Upper lobe of left lung (tissue), 6 donors: ENCODE data around the gene EGFR. TPM values are rescaled to one million over a fixed set of nuclear protein-coding genes. Genes with fewer than 3 reads are reported as not detected.

Source experiments
- ATAC-seq, 2 donors: fragments of 200-7000 bp; cut with Tn5 transposase; one replicate each; pipeline ENCODE4 v1.9.1; 2022; ENCODE audit warnings: mild to moderate bottlenecking in 2 of 2, moderate library complexity in 2 of 2; ENCODE audit not compliant: low FRiP score in 2 of 2
- DNase-seq, 2 donors: peaks; one replicate each; pipeline ENCODE4 v3.0.0-alpha.2; 2019 to 2020
- H3K27ac ChIP-seq, 4 donors: fragments of 200-600 bp; sonication (generic); one replicate each; pipeline ENCODE4 v1.5.1; 2016 to 2019
- H3K27me3 ChIP-seq, 4 donors: fragments of 200-600 bp; sonication (generic); one replicate each; pipeline ENCODE4 v1.5.1; 2017 to 2019
- H3K36me3 ChIP-seq, 4 donors: fragments of 200-600 bp; sonication (generic); one replicate each; pipeline ENCODE4 v1.5.1; 2016 to 2019
- H3K4me1 ChIP-seq, 4 donors: fragments of 200-600 bp; sonication (generic); one replicate each; pipeline ENCODE4 v1.5.1; 2018 to 2019
- H3K4me3 ChIP-seq, 4 donors: fragments of 200-600 bp; sonication (generic); one replicate each; pipeline ENCODE4 v1.5.1; 2017 to 2019; ENCODE audit warnings: mild to moderate bottlenecking in 2 of 4, moderate library complexity in 1 of 4
- H3K9me3 ChIP-seq, 4 donors: fragments of 200-600 bp; sonication (generic); one replicate each; pipeline ENCODE4 v1.5.1; 2018 to 2019
- EP300 ChIP-seq, 4 donors: sonication (generic); formaldehyde crosslinking; IDR thresholded peaks; one replicate each; pipeline ENCODE4 v1.5.1; 2017; ENCODE audit warnings: antibody characterized with exemption in 4 of 4, control low read depth in 2 of 4
- POLR2A ChIP-seq, 4 donors: fragments of 450-650 bp; IDR thresholded peaks; one replicate each; pipeline ENCODE4 v1.5.1; 2016 to 2017; ENCODE audit warnings: antibody characterized with exemption in 4 of 4, mild to moderate bottlenecking in 2 of 4
- POLR2AphosphoS5 ChIP-seq, 2 donors: sonication (generic); formaldehyde crosslinking; IDR thresholded peaks; one replicate each; pipeline ENCODE4 v1.5.1; 2017; ENCODE audit warnings: antibody characterized with exemption in 2 of 2
- WGBS, 2 donors: methylation state at CpG; one replicate each; pipeline ENCODE4 v1.1.5; 2017 to 2018; 5-methylcytosine and 5-hydroxymethylcytosine counted together
- total RNA-seq, 6 donors: library from RNA; depleted of rRNA in 4 of 6; stranded (reverse); fragments of >200 nt in 4 of 6; gene quantifications; one replicate each; pipeline versions ENCODE4 v1.1.0 to v1.2.1, GENCODE V29; 2016 to 2021
- TF ChIP-seq, protein P1 (sequence below), 6 experiments: fragments of 450-650 bp in 4 of 6; fragments of 200-600 bp in 2 of 6; sonication (generic) in 2 of 6; IDR thresholded peaks; one replicate each; pipeline ENCODE4 v1.5.1; 2016 to 2019; ENCODE audit warnings: antibody characterized with exemption in 6 of 6
- donor health status: DM: no; HTN: no; CAD: no; lungs with moderate emphysema.
- donor health status: DM: no; HTN: yes; CAD: no; lungs with severe emphysema.

The EGFR gene
- total RNA-seq, 6 donors from 2014 or later = 58.7 to 110 (median 93.2) TPM

DNA sequence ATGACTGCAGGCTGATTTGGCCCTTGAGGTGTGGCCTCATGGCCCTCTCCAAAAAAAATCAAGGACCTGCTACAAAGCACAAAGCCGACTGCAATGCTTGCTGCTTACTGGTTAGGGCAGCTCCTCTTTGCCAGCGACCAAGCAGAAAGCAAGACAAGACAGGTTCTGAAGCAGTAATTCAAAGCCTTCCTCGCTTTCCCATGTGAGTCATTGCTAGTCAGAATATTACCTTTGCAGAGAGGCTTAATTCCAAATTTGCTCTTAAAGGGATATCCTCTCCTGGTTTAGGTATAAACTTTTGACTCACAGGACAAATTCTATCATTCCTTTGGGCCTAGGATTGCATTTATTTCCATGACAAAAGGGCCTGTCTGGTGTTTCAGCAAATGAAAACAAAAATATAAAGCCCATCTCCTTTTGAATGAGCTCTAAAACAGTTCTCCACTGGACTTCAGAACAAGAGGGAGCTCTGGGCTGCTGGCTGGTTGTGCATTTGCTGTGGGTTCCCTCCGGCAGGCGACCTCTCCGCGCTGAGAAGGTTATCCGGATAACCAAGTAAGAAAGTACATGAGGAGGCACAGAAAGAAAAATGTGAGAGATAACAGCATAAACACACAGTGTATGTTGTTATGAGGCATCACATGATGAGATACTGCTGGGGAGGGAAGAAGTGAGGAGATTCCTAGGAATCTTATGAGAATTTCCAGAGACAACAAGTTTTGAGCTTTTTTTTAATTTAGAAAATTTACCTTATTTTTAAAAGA, 90.8 kb downstream of the EGFR start:
- H3K9me3 ChIP-seq = no peaks in the 10 kb centered on the region
- no peak overlapping the region for H3K4me3 ChIP-seq
- no peaks in the 10 kb centered on the region for H3K36me3 ChIP-seq
- WGBS, 2 donors = 77 to 79% methylated on average over 8 of the region's 8 CpGs
- H3K27me3 ChIP-seq = no peaks in the 10 kb centered on the region
- peaks cover 29 to 48% (median 42%) of the 10 kb centered on the region in 4 donors for H3K4me1 ChIP-seq
- TF ChIP-seq POLR2A (IDR thresholded peaks at IDR 0.05) = no peak
- TF ChIP-seq, protein P1, sequence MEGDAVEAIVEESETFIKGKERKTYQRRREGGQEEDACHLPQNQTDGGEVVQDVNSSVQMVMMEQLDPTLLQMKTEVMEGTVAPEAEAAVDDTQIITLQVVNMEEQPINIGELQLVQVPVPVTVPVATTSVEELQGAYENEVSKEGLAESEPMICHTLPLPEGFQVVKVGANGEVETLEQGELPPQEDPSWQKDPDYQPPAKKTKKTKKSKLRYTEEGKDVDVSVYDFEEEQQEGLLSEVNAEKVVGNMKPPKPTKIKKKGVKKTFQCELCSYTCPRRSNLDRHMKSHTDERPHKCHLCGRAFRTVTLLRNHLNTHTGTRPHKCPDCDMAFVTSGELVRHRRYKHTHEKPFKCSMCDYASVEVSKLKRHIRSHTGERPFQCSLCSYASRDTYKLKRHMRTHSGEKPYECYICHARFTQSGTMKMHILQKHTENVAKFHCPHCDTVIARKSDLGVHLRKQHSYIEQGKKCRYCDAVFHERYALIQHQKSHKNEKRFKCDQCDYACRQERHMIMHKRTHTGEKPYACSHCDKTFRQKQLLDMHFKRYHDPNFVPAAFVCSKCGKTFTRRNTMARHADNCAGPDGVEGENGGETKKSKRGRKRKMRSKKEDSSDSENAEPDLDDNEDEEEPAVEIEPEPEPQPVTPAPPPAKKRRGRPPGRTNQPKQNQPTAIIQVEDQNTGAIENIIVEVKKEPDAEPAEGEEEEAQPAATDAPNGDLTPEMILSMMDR (IDR thresholded peaks at IDR 0.05) = no peak
- DNase-seq (no peak), ATAC-seq (no peak)
- peak overlapping the region in 3 of 4 donors; percentile 14 to 28 (median 16) for H3K27ac ChIP-seq

DNA sequence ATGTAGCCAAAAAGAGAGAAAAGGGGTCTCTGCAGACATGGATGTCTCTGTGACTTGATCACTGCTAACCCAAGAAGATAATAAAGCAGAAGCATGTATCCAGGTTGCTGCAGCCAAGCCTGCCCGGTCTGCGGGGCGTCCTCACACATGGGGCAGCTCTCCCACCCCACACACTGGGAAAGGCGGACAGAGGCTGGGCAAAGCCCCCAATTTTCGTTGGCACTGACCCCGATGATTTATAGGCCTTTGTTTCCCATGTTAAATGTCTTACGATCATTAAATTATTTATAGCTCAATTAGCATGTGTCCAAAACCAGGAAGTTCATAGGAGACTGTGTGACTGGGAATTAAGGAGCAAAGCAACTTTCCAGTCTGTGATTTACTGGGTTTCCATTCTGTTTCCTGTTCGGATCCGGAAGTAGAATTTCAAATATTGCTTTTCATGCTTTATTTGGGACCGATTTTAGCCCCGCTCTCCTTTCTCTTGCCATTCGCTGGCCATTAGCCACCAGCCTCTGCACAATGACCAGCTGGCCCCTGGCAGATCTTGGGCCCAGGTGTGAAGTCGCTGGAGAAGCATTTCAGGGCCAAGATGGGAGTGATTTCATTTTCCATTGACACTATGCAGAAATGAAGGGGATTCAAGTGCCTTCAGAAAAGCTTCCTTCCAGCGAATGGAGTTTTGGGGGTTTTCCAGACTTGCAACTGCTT, 91.6 kb downstream of the EGFR start:
- Histone ChIP-seq H3K4me1 (peaks cover 29 to 48% (median 42%) of the 10 kb centered on the region in 4 donors), H3K36me3 (no peaks in the 10 kb centered on the region), H3K27me3 (no peaks in the 10 kb centered on the region), H3K9me3 (no peaks in the 10 kb centered on the region), H3K27ac (peak overlapping the region; percentile 54 to 77 (median 70)), H3K4me3 (no peak overlapping the region)
- 58 to 59% methylated on average over 14 of the region's 14 CpGs for WGBS, 2 donors
- no peak for ATAC-seq
- TF ChIP-seq POLR2AphosphoS5 (IDR thresholded peaks at IDR 0.05) = no peak
- TF ChIP-seq EP300 (IDR thresholded peaks at IDR 0.05) = no peak
- TF ChIP-seq, protein P1 (IDR thresholded peaks at IDR 0.05) = no peak
- TF ChIP-seq POLR2A (IDR thresholded peaks at IDR 0.05) = no peak
- DNase-seq = no peak

DNA sequence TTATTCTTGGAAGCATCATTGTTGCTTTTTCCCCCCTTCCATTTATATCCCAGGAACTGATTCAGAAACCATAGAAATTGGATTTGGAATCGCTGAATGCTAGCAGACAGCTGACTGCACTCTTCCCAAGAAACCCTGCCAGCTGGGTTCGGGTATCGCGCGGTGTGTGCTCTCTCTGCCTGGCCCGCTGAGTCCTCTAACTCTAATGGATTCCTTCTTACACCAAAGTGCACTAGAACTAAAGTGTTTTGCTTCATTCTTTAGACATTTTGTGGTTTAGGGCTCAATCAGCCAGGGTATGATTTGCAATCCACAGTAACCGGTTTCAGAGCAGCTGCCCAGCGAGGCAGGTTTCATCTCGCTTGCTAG, 92.2 kb downstream of the EGFR start:
- H3K36me3 ChIP-seq = no peaks in the 10 kb centered on the region
- H3K27me3 ChIP-seq = no peaks in the 10 kb centered on the region
- no peak overlapping the region for H3K4me3 ChIP-seq
- 64 to 66% methylated on average over 9 of the region's 9 CpGs for WGBS, 2 donors
- ATAC-seq = peak; percentile 62 to 72
- peaks cover 29 to 48% (median 42%) of the 10 kb centered on the region in 4 donors for H3K4me1 ChIP-seq
- TF ChIP-seq POLR2AphosphoS5 (IDR thresholded peaks at IDR 0.05) = peak in 1 of 2 donors; percentile 21
- TF ChIP-seq, protein P1 (IDR thresholded peaks at IDR 0.05) = no peak
- H3K27ac ChIP-seq = peak overlapping the region; percentile 54 to 77 (median 70)
- no peaks in the 10 kb centered on the region for H3K9me3 ChIP-seq
- DNase-seq = peak in 1 of 2 donors; percentile 49

DNA sequence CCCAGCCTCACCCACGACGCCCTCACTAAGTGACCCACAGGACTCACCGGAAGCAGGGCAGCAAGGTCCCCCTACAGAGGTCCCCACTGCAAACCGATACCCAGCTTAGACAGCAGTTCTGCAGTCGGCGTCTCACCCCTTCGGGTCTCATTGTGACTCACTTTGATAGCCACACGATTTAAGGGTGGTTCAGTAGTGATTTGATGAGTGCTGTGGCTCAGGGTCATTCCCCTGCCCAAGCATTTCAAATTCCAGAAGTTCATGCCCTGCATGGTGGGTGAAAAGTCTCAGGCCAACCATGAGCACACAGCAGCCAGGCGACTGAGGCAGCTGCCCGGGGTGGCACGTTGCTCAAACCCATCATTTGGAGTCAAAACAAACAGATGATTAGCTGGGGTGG, 93.2 kb downstream of the EGFR start:
- Histone ChIP-seq H3K4me1 (peaks cover 29 to 48% (median 42%) of the 10 kb centered on the region in 4 donors), H3K36me3 (no peaks in the 10 kb centered on the region), H3K9me3 (no peaks in the 10 kb centered on the region), H3K4me3 (no peak overlapping the region), H3K27ac (peak overlapping the region; percentile 46 to 77 (median 70)), H3K27me3 (no peaks in the 10 kb centered on the region)
- 90 to 97% methylated on average over 10 to 11 of the region's 11 CpGs for WGBS, 2 donors
- TF ChIP-seq POLR2AphosphoS5 (IDR thresholded peaks at IDR 0.05) (no peak), POLR2A (IDR thresholded peaks at IDR 0.05) (no peak), EP300 (IDR thresholded peaks at IDR 0.05) (no peak)
- TF ChIP-seq, protein P1 (IDR thresholded peaks at IDR 0.05) = no peak
- peak in 1 of 2 donors; percentile 31 for DNase-seq
- ATAC-seq = no peak
